Lung (tissue), 12 donors: Measurements from ENCODE around the gene STIMATE. TPM values are rescaled to one million over a fixed set of nuclear protein-coding genes. Genes with fewer than 3 reads are reported as not detected.

Experiments
- ATAC-seq: fragments of 200-7000 bp; cut with Tn5 transposase; one replicate; pipeline ENCODE4 v1.9.1; 2020; ENCODE audit warnings: moderate number of reproducible peaks; ENCODE audit not compliant: insufficient read depth, low FRiP score
- DNase-seq, 3 donors: peaks; one replicate each; pipeline ENCODE4 v3.0.0-alpha.2; 2013 to 2017
- H3K27ac ChIP-seq, 2 donors: one replicate each; pipeline ENCODE4 v1.5.1; 2013; ENCODE audit warnings: mild to moderate bottlenecking in 2 of 2, moderate library complexity in 2 of 2, control low read depth in 1 of 2, inconsistent platforms in 1 of 2, low read depth in 1 of 2, low read length in 1 of 2
- H3K27me3 ChIP-seq, 3 donors: one replicate each; pipeline ENCODE4 v1.5.1; 2013; ENCODE audit warnings: low read length in 2 of 3; ENCODE audit not compliant: control insufficient read depth in 3 of 3, insufficient read depth in 3 of 3
- H3K36me3 ChIP-seq, 4 donors: one replicate each; pipeline ENCODE4 v1.5.1; 2013; ENCODE audit warnings: low read length in 4 of 4, mild to moderate bottlenecking in 1 of 4, moderate library complexity in 1 of 4; ENCODE audit not compliant: control insufficient read depth in 4 of 4, insufficient read depth in 4 of 4
- H3K4me1 ChIP-seq, 5 donors: one replicate each; pipeline ENCODE4 v1.5.1; 2013; ENCODE audit warnings: low read length in 5 of 5, mild to moderate bottlenecking in 2 of 5, moderate library complexity in 1 of 5; ENCODE audit not compliant: control insufficient read depth in 5 of 5, insufficient read depth in 5 of 5
- H3K4me3 ChIP-seq: one replicate; pipeline ENCODE4 v1.5.1; 2013; ENCODE audit warnings: mild to moderate bottlenecking, control low read depth, moderate library complexity
- H3K9ac ChIP-seq, 2 donors: one replicate each; pipeline ENCODE4 v1.5.1; 2013; ENCODE audit warnings: low read length in 2 of 2, control low read depth in 1 of 2; ENCODE audit not compliant: insufficient read depth in 1 of 2
- H3K9me3 ChIP-seq, 4 donors: one replicate each; pipeline ENCODE4 v1.5.1; 2013; ENCODE audit warnings: low read length in 3 of 4, mild to moderate bottlenecking in 1 of 4, moderate library complexity in 1 of 4; ENCODE audit not compliant: control insufficient read depth in 4 of 4, insufficient read depth in 3 of 4
- WGBS, 2 donors: extraction: QIAGEN DNeasy Blood & Tissue Kit; methylation state at CpG; one replicate each; pipeline ENCODE4 v1.1.7; 2013; 5-methylcytosine and 5-hydroxymethylcytosine counted together
- polyA plus RNA-seq, 2 donors: library from polyadenylated mRNA; stranded (reverse); fragments of 200-250 nt; gene quantifications; one replicate each; pipeline ENCODE4 v1.2.1, GENCODE V29; 2013
- total RNA-seq, 2 donors: library from RNA; depleted of rRNA in 1 of 2; stranded (reverse); fragments of >200 nt in 1 of 2; gene quantifications; one replicate each; pipeline ENCODE4 v1.2.1, GENCODE V29; 2014 to 2021
- TF ChIP-seq, protein P1 (sequence below): IDR thresholded peaks from 2 replicates; pipeline ENCODE4 v1.5.1; 2012; ENCODE audit warnings: mild to moderate bottlenecking; ENCODE audit errors: control extremely low read depth, extremely low read depth
- donor health status: control.
- donor health status: control.
- donor health status: Bipolar disorder and iron deficiency.
- donor health status: healthy.
- donor health status: DM: yes; HTN: yes; CAD: no.

Gene STIMATE
- total and polyA plus RNA-seq, 4 donors = 18.6 to 62.5 (median 20.5) TPM

DNA sequence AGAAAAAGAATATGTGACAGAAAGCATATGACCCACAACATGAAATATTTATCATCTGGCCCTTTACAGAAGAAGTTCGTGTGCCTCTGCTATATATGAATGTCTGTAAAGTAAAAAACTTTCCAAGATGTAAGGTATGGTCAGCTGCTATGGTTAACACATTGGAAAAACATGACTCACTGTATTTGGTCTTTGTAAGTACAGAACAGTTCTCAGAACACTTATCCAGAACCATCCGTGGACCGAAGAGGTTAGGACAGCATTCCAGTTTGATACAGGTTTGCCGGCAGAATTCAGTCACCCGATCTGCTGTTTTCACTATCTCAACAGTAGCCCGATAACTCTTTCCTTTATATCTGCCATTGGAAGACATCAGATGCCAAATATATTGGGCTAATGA is 13.5 kb upstream of the STIMATE start:
- WGBS, 2 donors = 94 to 95% methylated on average over 6 of the region's 6 CpGs
- peaks cover 2 to 24% (median 10%) of the 10 kb centered on the region in 4 donors for H3K36me3 ChIP-seq
- no peak overlapping the region for H3K9ac ChIP-seq
- H3K27ac ChIP-seq = no peak overlapping the region
- H3K4me3 ChIP-seq = no peak overlapping the region
- ATAC-seq (no peak), DNase-seq (no peak)
- H3K9me3 ChIP-seq = no peaks in the 10 kb centered on the region
- no peaks in the 10 kb centered on the region for H3K4me1 ChIP-seq
- no peaks in the 10 kb centered on the region for H3K27me3 ChIP-seq
- TF ChIP-seq, protein P1, sequence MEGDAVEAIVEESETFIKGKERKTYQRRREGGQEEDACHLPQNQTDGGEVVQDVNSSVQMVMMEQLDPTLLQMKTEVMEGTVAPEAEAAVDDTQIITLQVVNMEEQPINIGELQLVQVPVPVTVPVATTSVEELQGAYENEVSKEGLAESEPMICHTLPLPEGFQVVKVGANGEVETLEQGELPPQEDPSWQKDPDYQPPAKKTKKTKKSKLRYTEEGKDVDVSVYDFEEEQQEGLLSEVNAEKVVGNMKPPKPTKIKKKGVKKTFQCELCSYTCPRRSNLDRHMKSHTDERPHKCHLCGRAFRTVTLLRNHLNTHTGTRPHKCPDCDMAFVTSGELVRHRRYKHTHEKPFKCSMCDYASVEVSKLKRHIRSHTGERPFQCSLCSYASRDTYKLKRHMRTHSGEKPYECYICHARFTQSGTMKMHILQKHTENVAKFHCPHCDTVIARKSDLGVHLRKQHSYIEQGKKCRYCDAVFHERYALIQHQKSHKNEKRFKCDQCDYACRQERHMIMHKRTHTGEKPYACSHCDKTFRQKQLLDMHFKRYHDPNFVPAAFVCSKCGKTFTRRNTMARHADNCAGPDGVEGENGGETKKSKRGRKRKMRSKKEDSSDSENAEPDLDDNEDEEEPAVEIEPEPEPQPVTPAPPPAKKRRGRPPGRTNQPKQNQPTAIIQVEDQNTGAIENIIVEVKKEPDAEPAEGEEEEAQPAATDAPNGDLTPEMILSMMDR = no peak

DNA sequence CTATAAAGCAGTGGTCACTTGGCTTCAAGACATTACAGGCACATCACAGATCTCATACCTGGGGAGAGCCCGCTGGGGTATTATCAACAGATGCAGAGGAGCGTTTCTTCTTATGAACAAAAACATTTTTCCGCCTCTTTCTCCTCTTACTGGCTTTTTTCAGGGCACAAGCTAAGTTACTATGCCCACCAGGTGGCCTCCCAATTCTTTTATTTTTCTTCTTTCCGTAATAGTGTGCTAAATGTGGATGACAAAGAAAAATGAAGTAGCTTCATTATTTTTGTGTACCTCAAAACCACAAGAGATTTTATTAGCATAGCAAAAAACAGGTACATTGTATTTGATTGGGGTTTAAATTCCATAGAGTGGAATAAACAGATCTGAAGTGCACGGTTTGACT is 10.1 kb upstream of the STIMATE start:
- peaks cover 0 to 14% (median 11%) of the 10 kb centered on the region in 4 donors for H3K36me3 ChIP-seq
- H3K4me1 ChIP-seq = no peaks in the 10 kb centered on the region
- H3K9me3 ChIP-seq = no peaks in the 10 kb centered on the region
- no peak overlapping the region for H3K4me3 ChIP-seq
- TF ChIP-seq, protein P1 = no peak
- 90 to 97% methylated on average over 5 of the region's 5 CpGs for WGBS, 2 donors
- no peak for DNase-seq
- no peak overlapping the region for H3K27ac ChIP-seq
- ATAC-seq = no peak
- H3K9ac ChIP-seq = no peak overlapping the region
- H3K27me3 ChIP-seq = no peaks in the 10 kb centered on the region

DNA sequence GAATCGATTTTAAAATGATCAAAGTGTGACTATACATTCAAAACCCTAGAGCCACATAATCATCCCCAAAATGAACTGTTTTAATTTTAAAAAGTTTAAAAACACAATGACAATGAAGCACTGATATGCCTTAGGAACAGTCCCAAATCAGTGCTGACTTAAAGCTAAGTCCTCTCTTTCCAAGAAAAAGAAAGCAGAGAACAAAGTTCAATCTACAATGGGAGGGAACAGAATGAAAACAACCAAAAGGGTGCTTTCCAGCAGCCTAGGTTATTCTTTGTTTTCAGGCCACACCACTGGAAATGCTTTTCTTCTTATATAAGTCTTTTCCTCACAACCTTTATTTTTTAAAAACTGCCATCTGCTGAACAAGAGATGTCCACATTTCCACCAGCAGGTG is 7.2 kb upstream of the STIMATE start:
- DNase-seq = no peak

More for the DNA sequence above, 7.2 kb upstream of the STIMATE start:
- Histone ChIP-seq H3K4me1 (no peaks in the 10 kb centered on the region), H3K27ac (no peak overlapping the region), H3K9ac (no peak overlapping the region), H3K36me3 (peaks cover 0 to 18% (median 9%) of the 10 kb centered on the region in 4 donors), H3K27me3 (no peaks in the 10 kb centered on the region), H3K4me3 (no peak overlapping the region), H3K9me3 (no peaks in the 10 kb centered on the region)
- WGBS, 2 donors = 83 to 91% methylated on average over 1 of the region's 1 CpG
- TF ChIP-seq, protein P1 = no peak
- no peak for ATAC-seq
